ENCODE data around the gene MASP2.
"Not testable (repeated sequence)": the region's sequence is repeated elsewhere in the genome, so short reads cannot be mapped to it uniquely, and the experiment has no call there.

The MASP2 gene

GRCh38 chr1:10990828-10991227 lies 56.2 kb downstream of the MASP2 start:
- DNase-seq (ENCODE audit: low read depth in 2 of 2) = no peak

DNA sequence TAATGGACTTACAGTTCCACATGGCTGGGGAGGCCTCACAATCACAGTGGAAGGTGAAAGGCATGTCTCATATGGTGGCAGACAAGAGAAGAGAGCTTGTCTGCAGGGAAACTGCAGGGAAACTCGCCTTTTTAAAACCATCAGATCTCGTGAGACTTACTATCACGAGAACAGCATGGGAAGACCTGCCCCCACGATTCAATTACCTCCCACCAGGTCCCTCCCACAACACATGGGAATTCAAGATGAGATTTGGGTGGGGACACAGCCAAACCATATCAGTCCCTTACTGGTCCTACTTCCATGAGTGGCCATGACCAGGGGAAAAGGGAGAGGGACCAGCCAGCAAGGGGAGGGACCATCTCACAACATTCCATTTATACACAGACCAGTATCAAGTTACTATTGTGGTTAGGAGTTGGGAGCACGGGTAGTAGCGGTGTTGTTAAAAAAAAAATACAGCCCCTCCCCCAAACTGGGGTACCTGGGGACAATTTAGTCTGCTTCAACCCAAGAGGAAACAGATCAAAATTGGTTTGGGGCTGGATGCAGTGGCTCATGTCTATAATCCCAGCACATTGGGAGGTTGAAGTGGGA lies 57.0 kb downstream of the MASP2 start:
- not testable (repeated sequence) for DNase-seq (ENCODE audit: low read depth in 2 of 2)

- no peak for DNase-seq (ENCODE audit: low read depth in 2 of 2)
These were observed 57.9 kb downstream of the MASP2 start for GRCh38 chr1:10989095-10989494.

DNA sequence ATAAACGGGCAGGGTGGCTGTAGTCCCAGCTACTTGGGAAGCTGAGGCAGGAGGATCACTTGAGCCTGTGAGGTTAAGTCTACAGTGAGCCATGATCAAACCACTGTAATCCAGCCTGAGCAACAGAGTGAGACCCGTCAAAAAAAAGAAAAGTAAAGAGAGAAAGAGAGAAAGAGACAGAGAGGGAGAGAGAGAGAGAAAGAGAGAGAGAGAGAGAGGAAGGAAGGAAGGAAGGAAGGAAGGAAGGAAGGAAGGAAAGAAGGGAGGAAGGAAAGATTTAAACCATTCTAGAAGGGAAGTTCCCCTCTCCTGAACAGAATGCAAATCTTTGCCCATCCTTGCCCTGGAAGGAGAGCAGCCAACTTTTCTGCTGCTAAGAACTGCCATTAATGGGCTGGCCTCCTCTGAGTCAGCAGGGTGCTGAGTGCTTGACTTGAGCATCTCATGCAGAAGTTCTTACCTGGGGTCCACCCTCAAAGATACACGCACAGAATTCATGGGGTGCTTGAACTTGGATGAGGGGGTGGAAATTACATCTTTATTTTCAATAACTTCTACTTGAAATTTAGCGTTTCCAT lies 59.1 kb downstream of the MASP2 start:
- DNase-seq (ENCODE audit: low read depth in 2 of 2) = no peak

- no peak for DNase-seq (ENCODE audit: low read depth in 2 of 2)
These were observed 60.5 kb downstream of the MASP2 start for GRCh38 chr1:10986525-10986890.

DNA sequence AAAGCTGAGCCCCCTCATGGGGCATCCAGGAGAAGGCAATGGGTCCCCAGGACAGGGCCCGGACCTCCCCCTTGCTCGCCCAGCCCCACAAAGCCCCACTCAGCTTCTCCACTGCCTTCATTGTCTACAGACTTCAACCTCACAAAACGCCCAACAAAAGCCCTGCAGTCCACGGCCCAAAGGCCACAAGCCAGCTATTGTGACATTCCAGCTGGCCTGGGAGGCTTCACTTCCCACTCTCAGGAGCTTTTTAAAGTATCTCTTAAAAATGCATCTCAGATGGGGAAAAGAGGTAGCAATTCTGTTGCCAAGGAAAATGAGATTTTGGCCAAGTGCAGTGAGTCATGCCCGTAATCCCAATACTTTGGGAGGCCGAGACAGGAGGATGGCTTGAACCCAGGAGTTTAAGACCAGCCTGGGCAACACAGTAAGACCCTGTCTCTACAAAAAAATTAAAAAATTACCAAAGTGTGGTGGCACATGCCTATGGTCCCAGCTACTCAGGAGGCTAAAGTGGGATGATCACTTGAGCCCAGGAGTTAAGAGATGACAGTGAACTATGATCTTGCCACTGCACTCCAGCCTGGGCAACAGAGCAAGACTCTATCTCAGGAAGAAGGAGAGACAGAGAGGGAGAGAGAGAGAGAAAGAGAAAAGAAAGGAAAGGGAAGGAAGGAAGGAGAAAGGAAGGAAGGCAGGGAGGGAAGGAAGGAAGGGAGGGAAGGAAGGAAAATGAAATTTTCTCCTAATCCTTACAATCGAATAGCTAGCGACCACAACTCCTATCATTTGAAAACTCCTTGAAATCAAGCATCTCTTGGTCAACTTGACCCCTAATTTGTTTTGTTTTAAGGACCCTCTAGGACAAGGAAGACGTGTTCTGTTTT lies 66.0 kb downstream of the MASP2 start:
- DNase-seq (ENCODE audit: low read depth in 2 of 2) = no peak

- no peak for DNase-seq (ENCODE audit: low read depth in 2 of 2)
These were observed 66.9 kb downstream of the MASP2 start for GRCh38 chr1:10980094-10980577.

GRCh38 chr1:10979483-10979920 lies 67.5 kb downstream of the MASP2 start:
- DNase-seq (ENCODE audit: low read depth in 2 of 2) = no peak

- DNase-seq (ENCODE audit: low read depth in 2 of 2) = no peak
These were observed 68.3 kb downstream of the MASP2 start for GRCh38 chr1:10978719-10979118.
